Mucosa of rectum (tissue), 2 donors: Measurements from ENCODE around the gene ANKRD60.

Experiments used
- H3K27ac ChIP-seq, 2 donors: one replicate each; pipeline ENCODE4 v1.7.0; 2013; ENCODE audit warnings: inconsistent platforms in 2 of 2, low read depth in 2 of 2, low read length in 2 of 2
- H3K27me3 ChIP-seq, 2 donors: one replicate each; pipeline ENCODE4 v1.7.0; 2013; ENCODE audit warnings: low read length in 2 of 2; ENCODE audit not compliant: control insufficient read depth in 2 of 2, insufficient read depth in 2 of 2
- H3K36me3 ChIP-seq, 2 donors: one replicate each; pipeline ENCODE4 v1.7.0; 2013; ENCODE audit warnings: low read length in 2 of 2; ENCODE audit not compliant: control insufficient read depth in 2 of 2, insufficient read depth in 2 of 2
- H3K4me1 ChIP-seq, 2 donors: one replicate each; pipeline ENCODE4 v1.7.0; 2013; ENCODE audit warnings: low read length in 2 of 2, mild to moderate bottlenecking in 1 of 2; ENCODE audit not compliant: control insufficient read depth in 2 of 2, insufficient read depth in 2 of 2
- H3K4me3 ChIP-seq, 2 donors: one replicate each; pipeline ENCODE4 v1.7.0; 2013; ENCODE audit warnings: low read length in 2 of 2
- H3K9ac ChIP-seq, 2 donors: one replicate each; pipeline ENCODE4 v1.7.0; 2013; ENCODE audit warnings: low read length in 2 of 2, low read depth in 1 of 2, mild to moderate bottlenecking in 1 of 2
- H3K9me3 ChIP-seq, 2 donors: one replicate each; pipeline ENCODE4 v1.7.0; 2013; ENCODE audit warnings: low read length in 2 of 2; ENCODE audit not compliant: control insufficient read depth in 2 of 2
- donor health status: healthy.
- donor health status: Normal muscosa, but diverticular disease.

ANKRD60 gene

GRCh38 chr20:58228484-58229197, at the start of gene ANKRD60:
ANKRD60 (minus strand) TSS chr20:58228653; CDS start chr20:58228653, 0 bp downstream.
- Histone ChIP-seq H3K9ac (peak within 1 kb of the TSS in 1 of 2 donors; percentile 47), H3K9me3 (no peaks in the 10 kb centered on the region), H3K4me1 (peaks cover 0 to 4% of the 10 kb centered on the region in 2 donors), H3K27ac (no peak within 1 kb of the TSS), H3K27me3 (peaks cover 37 to 39% of the 10 kb centered on the region in 2 donors), H3K36me3 (peaks cover 0 to 4% of the 10 kb centered on the region in 2 donors), H3K4me3 (peak within 1 kb of the TSS in 1 of 2 donors; percentile 3)

GRCh38 chr20:58277578-58278472, 49.4 kb upstream of the ANKRD60 start:
- Histone ChIP-seq H3K9me3 (no peaks in the 10 kb centered on the region), H3K27ac (no peak overlapping the region), H3K36me3 (no peaks in the 10 kb centered on the region), H3K4me1 (no peaks in the 10 kb centered on the region), H3K27me3 (no peaks in the 10 kb centered on the region), H3K4me3 (no peak overlapping the region), H3K9ac (no peak overlapping the region)

- Histone ChIP-seq H3K4me1 (no peaks in the 10 kb centered on the region), H3K27ac (no peak overlapping the region), H3K4me3 (no peak overlapping the region), H3K27me3 (no peaks in the 10 kb centered on the region), H3K9me3 (no peaks in the 10 kb centered on the region), H3K9ac (no peak overlapping the region), H3K36me3 (no peaks in the 10 kb centered on the region)
These were observed 48.7 kb upstream of the ANKRD60 start for GRCh38 chr20:58277107-58277506.

GRCh38 chr20:58274384-58274783, 45.9 kb upstream of the ANKRD60 start:
- Histone ChIP-seq H3K27ac (no peak overlapping the region), H3K4me1 (peaks cover 0 to 1% of the 10 kb centered on the region in 2 donors), H3K27me3 (no peaks in the 10 kb centered on the region), H3K36me3 (no peaks in the 10 kb centered on the region), H3K9ac (no peak overlapping the region), H3K4me3 (no peak overlapping the region), H3K9me3 (no peaks in the 10 kb centered on the region)

- Histone ChIP-seq H3K9me3 (no peaks in the 10 kb centered on the region), H3K36me3 (peaks cover 3 to 5% of the 10 kb centered on the region in 2 donors), H3K4me3 (no peak overlapping the region), H3K4me1 (peaks cover 17 to 18% of the 10 kb centered on the region in 2 donors), H3K27ac (no peak overlapping the region), H3K27me3 (no peaks in the 10 kb centered on the region), H3K9ac (no peak overlapping the region)
These were observed 43.3 kb upstream of the ANKRD60 start for GRCh38 chr20:58271606-58272351.

- no peaks in the 10 kb centered on the region for H3K27me3 ChIP-seq
- no peaks in the 10 kb centered on the region for H3K9me3 ChIP-seq
- peaks cover 3 to 20% of the 10 kb centered on the region in 2 donors for H3K36me3 ChIP-seq
- no peak overlapping the region for H3K9ac ChIP-seq
- no peak overlapping the region for H3K4me3 ChIP-seq
- H3K4me1 ChIP-seq, result peaks cover 22 to 26% of the 10 kb centered on the region in 2 donors
- peak overlapping the region in 1 of 2 donors; percentile 44 for H3K27ac ChIP-seq
These were observed 40.6 kb upstream of the ANKRD60 start for GRCh38 chr20:58268936-58269619.

- no peaks in the 10 kb centered on the region for H3K27me3 ChIP-seq
- H3K4me1 ChIP-seq, result peaks cover 22 to 28% of the 10 kb centered on the region in 2 donors
- no peak overlapping the region for H3K9ac ChIP-seq
- peaks cover 3 to 20% of the 10 kb centered on the region in 2 donors for H3K36me3 ChIP-seq
- H3K27ac ChIP-seq, result peak overlapping the region in 1 of 2 donors; percentile 44
- H3K4me3 ChIP-seq, result no peak overlapping the region
- no peaks in the 10 kb centered on the region for H3K9me3 ChIP-seq
These were observed 40.0 kb upstream of the ANKRD60 start for GRCh38 chr20:58268421-58268821.

GRCh38 chr20:58267389-58268215, 39.1 kb upstream of the ANKRD60 start:
- H3K4me1 ChIP-seq, result peaks cover 22 to 28% of the 10 kb centered on the region in 2 donors
- H3K27me3 ChIP-seq, result no peaks in the 10 kb centered on the region
- H3K9ac ChIP-seq, result no peak overlapping the region
- H3K4me3 ChIP-seq, result no peak overlapping the region
- no peak overlapping the region for H3K27ac ChIP-seq
- peaks cover 3 to 24% of the 10 kb centered on the region in 2 donors for H3K36me3 ChIP-seq
- H3K9me3 ChIP-seq, result no peaks in the 10 kb centered on the region

- Histone ChIP-seq H3K9me3 (no peaks in the 10 kb centered on the region), H3K4me1 (peaks cover 19 to 28% of the 10 kb centered on the region in 2 donors), H3K4me3 (no peak overlapping the region), H3K27ac (peak overlapping the region; percentile 39 to 52), H3K9ac (no peak overlapping the region), H3K27me3 (no peaks in the 10 kb centered on the region), H3K36me3 (peaks cover 3 to 39% of the 10 kb centered on the region in 2 donors)
These were observed 35.8 kb upstream of the ANKRD60 start for GRCh38 chr20:58264271-58264670.
